Ovary (tissue), 3 donors: ENCODE measurements around the gene RNF123.

Source experiments
- EP300 ChIP-seq: sonication (generic); formaldehyde crosslinking; IDR thresholded peaks from one replicate; pipeline ENCODE4 v1.6.1; 2017; ENCODE audit warnings: antibody characterized with exemption
- TF ChIP-seq, protein P1 (sequence below), 3 donors: fragments of 450-650 bp in 2 of 3; fragments of 200-600 bp in 1 of 3; IDR thresholded peaks; one replicate each; pipeline versions ENCODE4 v1.5.1 to v1.8.0; 2016 to 2022; ENCODE audit warnings: antibody characterized with exemption in 3 of 3, mild to moderate bottlenecking in 1 of 3
- donor health status: DM: no; HTN: no; CAD: no.

DNA sequence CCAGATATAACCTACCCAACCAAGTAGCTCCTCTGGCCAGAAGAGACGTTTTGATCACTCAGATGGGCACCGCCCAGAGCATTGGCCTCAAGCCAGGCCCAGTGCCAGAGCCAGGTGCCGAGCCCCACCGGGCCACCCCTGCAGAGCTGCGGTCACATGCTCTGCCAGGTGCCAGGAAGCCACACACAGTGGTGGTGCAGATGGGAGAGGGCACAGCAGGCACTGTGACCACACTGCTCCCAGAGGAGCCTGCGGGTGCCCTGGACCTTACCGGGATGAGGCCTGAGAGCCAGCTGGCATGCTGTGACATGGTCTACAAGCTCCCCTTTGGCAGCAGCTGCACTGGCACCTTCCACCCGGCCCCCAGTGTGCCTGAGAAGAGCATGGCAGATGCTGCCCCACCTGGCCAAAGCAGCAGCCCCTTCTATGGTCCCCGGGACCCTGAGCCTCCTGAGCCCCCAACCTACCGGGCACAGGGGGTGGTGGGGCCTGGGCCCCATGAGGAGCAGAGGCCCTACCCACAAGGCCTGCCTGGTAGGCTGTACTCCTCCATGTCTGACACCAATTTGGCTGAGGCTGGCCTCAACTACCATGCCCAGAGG, 34.3 kb upstream of the RNF123 start:
- TF ChIP-seq, protein P1, sequence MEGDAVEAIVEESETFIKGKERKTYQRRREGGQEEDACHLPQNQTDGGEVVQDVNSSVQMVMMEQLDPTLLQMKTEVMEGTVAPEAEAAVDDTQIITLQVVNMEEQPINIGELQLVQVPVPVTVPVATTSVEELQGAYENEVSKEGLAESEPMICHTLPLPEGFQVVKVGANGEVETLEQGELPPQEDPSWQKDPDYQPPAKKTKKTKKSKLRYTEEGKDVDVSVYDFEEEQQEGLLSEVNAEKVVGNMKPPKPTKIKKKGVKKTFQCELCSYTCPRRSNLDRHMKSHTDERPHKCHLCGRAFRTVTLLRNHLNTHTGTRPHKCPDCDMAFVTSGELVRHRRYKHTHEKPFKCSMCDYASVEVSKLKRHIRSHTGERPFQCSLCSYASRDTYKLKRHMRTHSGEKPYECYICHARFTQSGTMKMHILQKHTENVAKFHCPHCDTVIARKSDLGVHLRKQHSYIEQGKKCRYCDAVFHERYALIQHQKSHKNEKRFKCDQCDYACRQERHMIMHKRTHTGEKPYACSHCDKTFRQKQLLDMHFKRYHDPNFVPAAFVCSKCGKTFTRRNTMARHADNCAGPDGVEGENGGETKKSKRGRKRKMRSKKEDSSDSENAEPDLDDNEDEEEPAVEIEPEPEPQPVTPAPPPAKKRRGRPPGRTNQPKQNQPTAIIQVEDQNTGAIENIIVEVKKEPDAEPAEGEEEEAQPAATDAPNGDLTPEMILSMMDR (IDR thresholded peaks at IDR 0.05): no peak
- no peak for TF ChIP-seq EP300
